ENCODE results near the gene ST7.

Gene ST7

GRCh38 chr7:117072620-117073118 lies 119.4 kb downstream of the ST7 start:
- peak; percentile 43 for DNase-seq
- in situ Hi-C loops (cut with MboI; ENCODE audit: low pct_unique_long_range_greater_than_20kb, low sequenced_read_pairs) = no loop called here

GRCh38 chr7:117074378-117074777 lies 121.1 kb downstream of the ST7 start:
- in situ Hi-C loops (cut with MboI; ENCODE audit: low pct_unique_long_range_greater_than_20kb, low sequenced_read_pairs) = no loop called here
- DNase-seq = no peak

GRCh38 chr7:117075934-117076333 lies 122.6 kb downstream of the ST7 start:
- no peak for DNase-seq
- in situ Hi-C loops (cut with MboI; ENCODE audit: low pct_unique_long_range_greater_than_20kb, low sequenced_read_pairs) = no loop called here

- no peak for DNase-seq
- in situ Hi-C loops (cut with MboI; ENCODE audit: low pct_unique_long_range_greater_than_20kb, low sequenced_read_pairs) = no loop called here
These were observed 123.2 kb downstream of the ST7 start for GRCh38 chr7:117076426-117076943.

GRCh38 chr7:117077658-117078057 lies 124.4 kb downstream of the ST7 start:
- DNase-seq = no peak
- in situ Hi-C loops (cut with MboI; ENCODE audit: low pct_unique_long_range_greater_than_20kb, low sequenced_read_pairs) = no loop called here

- in situ Hi-C loops (cut with MboI; ENCODE audit: low pct_unique_long_range_greater_than_20kb, low sequenced_read_pairs) = no loop called here
- DNase-seq = no peak
These were observed 129.3 kb downstream of the ST7 start for GRCh38 chr7:117082647-117083046.

- in situ Hi-C loops (cut with MboI; ENCODE audit: low pct_unique_long_range_greater_than_20kb, low sequenced_read_pairs) = no loop called here
- no peak for DNase-seq
These were observed 130.3 kb downstream of the ST7 start for GRCh38 chr7:117083648-117084047.

GRCh38 chr7:117084286-117084685 lies 131.0 kb downstream of the ST7 start:
- in situ Hi-C loops (cut with MboI; ENCODE audit: low pct_unique_long_range_greater_than_20kb, low sequenced_read_pairs) = no loop called here

GRCh38 chr7:117085275-117085674 lies 132.0 kb downstream of the ST7 start:
- DNase-seq = no peak
- in situ Hi-C loops (cut with MboI; ENCODE audit: low pct_unique_long_range_greater_than_20kb, low sequenced_read_pairs) = no loop called here

More at GRCh38 chr7:117084286-117084685, 131.0 kb downstream of the ST7 start:
- no peak for DNase-seq

- DNase-seq = no peak
- in situ Hi-C loops (cut with MboI; ENCODE audit: low pct_unique_long_range_greater_than_20kb, low sequenced_read_pairs) = no loop called here
These were observed 132.6 kb downstream of the ST7 start for GRCh38 chr7:117085769-117086463.

GRCh38 chr7:117086788-117087187 lies 133.5 kb downstream of the ST7 start:
- in situ Hi-C loops (cut with MboI; ENCODE audit: low pct_unique_long_range_greater_than_20kb, low sequenced_read_pairs) = no loop called here
- DNase-seq = no peak

GRCh38 chr7:117087639-117088396 lies 134.5 kb downstream of the ST7 start:
- peak; percentile 48 for DNase-seq
- in situ Hi-C loops (cut with MboI; ENCODE audit: low pct_unique_long_range_greater_than_20kb, low sequenced_read_pairs) = no loop called here

- in situ Hi-C loops (cut with MboI; ENCODE audit: low pct_unique_long_range_greater_than_20kb, low sequenced_read_pairs) = no loop called here
- DNase-seq = no peak
These were observed 135.4 kb downstream of the ST7 start for GRCh38 chr7:117088623-117089194.

GRCh38 chr7:117090791-117091190 lies 137.5 kb downstream of the ST7 start:
- DNase-seq = no peak
- in situ Hi-C loops (cut with MboI; ENCODE audit: low pct_unique_long_range_greater_than_20kb, low sequenced_read_pairs) = no loop called here

GRCh38 chr7:117091721-117092120 lies 138.4 kb downstream of the ST7 start:
- in situ Hi-C loops (cut with MboI; ENCODE audit: low pct_unique_long_range_greater_than_20kb, low sequenced_read_pairs) = no loop called here
- DNase-seq = no peak

- in situ Hi-C loops (cut with MboI; ENCODE audit: low pct_unique_long_range_greater_than_20kb, low sequenced_read_pairs) = no loop called here
- no peak for DNase-seq
These were observed 139.5 kb downstream of the ST7 start for GRCh38 chr7:117092785-117093184.

- in situ Hi-C loops (cut with MboI; ENCODE audit: low pct_unique_long_range_greater_than_20kb, low sequenced_read_pairs) = no loop called here
- DNase-seq = no peak
These were observed 141.2 kb downstream of the ST7 start for GRCh38 chr7:117094457-117094856.

GRCh38 chr7:117095055-117095454 lies 141.8 kb downstream of the ST7 start:
- in situ Hi-C loops (cut with MboI; ENCODE audit: low pct_unique_long_range_greater_than_20kb, low sequenced_read_pairs) = no loop called here
- DNase-seq = no peak

- DNase-seq = no peak
- in situ Hi-C loops (cut with MboI; ENCODE audit: low pct_unique_long_range_greater_than_20kb, low sequenced_read_pairs) = no loop called here
These were observed 143.0 kb downstream of the ST7 start for GRCh38 chr7:117096330-117096729.

- DNase-seq = no peak
- in situ Hi-C loops (cut with MboI; ENCODE audit: low pct_unique_long_range_greater_than_20kb, low sequenced_read_pairs) = no loop called here
These were observed 143.6 kb downstream of the ST7 start for GRCh38 chr7:117096942-117097341.

All from KBM-7 (cell line).